Measurements from ENCODE around the gene MRPL53.

The MRPL53 gene

DNA sequence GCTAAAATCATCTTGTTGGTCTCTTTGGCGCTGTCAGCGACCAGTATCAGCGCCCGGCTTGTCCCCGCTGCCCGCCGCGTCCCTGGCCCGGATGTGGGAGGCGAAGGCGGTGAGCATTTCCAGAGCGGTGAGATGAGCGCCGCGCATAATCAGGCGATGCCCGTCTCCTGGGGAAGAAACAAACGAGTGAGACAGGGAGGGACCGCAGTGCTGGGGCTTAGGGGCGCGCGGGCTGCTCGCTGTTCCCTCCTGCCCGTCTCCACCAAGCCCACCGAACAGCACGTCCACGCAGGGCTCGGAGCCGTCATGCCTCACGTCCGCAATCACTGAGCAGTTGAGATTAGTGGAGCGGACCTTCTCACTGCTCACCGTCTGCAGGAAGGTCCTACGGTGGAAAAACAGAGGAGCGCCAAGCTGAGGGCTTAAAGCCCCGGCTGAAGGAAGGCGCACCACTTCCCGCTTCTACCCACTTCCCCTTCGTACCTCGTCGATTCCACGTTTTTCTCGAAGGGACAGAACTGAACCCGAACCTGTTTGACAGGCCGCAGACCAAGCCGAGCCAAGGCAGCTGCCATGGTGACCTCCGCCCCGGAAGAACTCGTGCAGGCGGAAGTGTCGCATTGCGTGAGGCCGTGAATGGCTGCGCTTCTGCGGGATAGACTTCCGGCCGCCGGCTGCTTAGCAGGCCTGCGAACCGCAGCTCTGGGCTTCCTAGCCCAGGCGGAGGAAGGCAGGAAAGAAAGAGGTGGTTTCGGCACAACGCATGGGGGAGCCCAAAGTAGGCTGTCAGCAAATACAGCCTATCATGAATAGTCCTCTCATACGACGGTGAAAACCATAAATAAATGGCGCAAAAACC is at the start of gene MRPL53:
MRPL53 (minus strand) TSS at position 595 of the 859 bp plus-strand sequence; CDS start at position 575, 20 bp downstream.
- DNase-seq (ENCODE audit: low spot score) = peak; percentile 94

DNA sequence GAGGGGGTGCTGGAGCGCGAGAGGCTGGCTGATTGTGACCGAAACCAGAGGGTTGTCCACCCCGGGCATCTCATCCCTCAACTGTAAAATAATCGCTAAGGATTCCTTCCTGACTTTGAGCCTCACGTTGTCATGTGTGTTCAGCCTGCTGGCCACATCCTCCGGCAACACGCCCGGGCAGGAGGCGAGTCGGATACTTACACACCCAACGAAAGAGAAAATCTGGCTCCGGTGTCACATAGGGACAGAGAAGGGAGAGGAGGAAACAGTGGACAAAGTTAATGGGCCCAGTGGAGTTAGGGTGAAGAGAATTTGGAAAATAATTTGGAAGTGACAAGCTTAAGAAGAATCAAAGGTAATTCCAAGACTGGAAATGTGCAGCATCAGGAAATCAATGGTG is 44.2 kb upstream of the MRPL53 start:
- no peak for DNase-seq (ENCODE audit: low spot score)

DNA sequence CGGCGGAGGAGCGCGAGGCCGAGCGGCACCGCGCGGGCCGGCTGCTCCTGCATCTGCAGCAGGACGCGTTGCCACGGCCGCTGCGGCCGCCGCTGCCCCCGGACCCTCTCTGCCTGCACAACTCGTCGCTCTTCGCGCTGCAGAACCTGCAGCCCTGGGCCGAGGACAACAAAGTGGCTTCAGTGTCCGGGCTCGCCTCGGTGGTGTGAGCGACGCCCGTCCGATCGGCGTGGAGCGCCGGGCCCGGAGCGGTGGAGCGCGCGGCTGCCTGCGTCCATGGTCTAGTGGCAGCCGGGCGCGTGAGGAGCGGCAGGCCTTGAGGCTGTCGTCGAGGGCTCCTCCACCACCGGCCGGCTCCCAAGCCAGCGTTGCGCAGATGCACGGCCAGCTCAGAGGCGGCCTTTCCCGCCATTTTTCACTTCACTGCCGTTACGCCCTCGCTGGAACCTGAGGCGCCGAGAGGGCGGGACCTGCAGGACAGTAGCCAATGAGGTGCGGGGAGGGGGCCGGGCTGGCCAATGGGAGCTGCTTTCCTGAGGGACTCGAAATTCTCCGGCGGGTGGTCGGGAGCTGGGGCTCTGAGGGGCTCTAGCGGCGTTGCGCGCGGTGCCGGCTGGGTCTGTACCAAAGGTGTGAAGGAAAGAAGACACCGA is 43.6 kb upstream of the MRPL53 start:
- no peak for DNase-seq (ENCODE audit: low spot score)

DNA sequence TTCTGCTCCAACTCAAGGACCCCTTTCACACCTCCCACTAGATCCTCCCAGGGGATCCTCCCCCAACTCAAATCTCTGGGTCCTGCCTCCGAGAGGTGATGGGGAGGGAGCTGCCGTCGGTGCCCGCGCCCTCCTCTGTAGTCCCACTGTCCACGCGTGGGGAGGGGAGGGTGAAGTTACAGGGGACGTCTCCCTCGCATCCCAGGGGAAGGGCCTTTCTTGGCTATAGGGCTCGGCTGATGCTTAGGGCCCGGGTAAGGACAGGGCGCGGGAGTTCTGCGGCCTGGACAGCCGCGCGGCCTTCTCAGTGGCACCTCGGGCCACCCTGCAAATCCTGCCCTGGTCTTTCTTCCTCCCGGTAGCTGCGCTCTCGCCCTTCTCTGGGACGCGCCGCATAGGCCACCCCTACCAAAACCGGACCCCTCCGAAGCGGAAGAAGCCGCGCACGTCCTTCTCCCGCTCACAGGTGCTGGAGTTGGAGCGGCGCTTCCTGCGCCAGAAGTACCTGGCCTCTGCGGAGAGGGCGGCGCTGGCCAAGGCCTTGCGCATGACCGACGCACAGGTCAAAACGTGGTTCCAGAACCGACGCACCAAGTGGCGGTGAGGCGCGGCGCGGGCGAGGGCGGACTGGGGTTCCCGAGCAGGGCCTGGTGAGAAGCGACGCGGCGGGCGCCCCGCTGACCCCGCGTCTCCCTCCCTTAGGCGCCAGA is 42.9 kb upstream of the MRPL53 start:
- no peak for DNase-seq (ENCODE audit: low spot score)

- DNase-seq (ENCODE audit: low spot score) = no peak
Measured at GRCh38 chr2:74514368-74515270, 42.1 kb upstream of the MRPL53 start, which contains the start of gene TLX2. TLX2 (plus strand) TSS chr2:74514450; CDS start chr2:74514807, 357 bp downstream.

GRCh38 chr2:74513605-74514367 is 41.3 kb upstream of the MRPL53 start:
- DNase-seq (ENCODE audit: low spot score) = no peak

DNA sequence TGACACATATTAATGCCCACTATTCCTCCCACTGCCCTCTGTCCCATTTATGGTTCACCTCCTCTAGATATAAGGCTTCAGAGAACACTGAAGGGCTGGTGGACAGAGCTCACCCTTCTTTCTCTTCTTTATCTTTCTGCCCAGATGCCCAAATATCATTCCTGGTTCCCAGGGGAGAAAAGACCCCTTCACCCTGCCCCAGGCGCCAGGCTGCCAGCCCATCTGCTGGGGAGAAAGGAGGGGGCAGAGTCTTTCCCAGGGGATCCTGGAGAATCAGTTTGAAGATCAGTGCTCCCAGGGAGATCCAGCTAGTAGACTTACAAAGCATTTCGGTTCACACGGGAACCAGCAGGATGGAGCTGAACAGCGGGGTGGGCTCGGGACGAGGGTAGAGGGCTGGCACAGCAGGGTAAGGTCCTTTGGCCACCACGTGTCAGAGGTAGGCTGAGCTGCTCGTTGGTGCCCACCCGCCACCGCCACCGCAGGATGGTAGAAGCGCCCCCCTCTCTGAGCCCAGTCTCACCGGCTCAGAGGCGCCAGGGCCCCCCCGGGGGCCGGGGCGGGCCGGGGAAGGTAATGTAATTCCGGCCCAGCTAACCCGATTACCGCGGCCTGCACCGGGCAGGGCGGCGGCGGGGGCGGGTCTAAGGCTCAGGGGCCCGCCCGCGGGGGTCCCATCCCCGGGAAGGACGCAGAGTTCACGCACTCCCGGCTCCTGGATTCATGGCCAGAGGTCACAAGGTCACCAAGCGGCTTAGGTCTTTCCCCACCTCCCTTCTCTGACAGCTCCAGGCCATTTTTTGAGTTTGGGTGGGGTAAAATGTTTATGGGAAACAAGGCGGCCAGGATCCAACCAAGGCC is 40.5 kb upstream of the MRPL53 start:
- DNase-seq (ENCODE audit: low spot score) = no peak

- no peak for DNase-seq (ENCODE audit: low spot score)
Measured at GRCh38 chr2:74511104-74511989, 38.9 kb upstream of the MRPL53 start.

DNA sequence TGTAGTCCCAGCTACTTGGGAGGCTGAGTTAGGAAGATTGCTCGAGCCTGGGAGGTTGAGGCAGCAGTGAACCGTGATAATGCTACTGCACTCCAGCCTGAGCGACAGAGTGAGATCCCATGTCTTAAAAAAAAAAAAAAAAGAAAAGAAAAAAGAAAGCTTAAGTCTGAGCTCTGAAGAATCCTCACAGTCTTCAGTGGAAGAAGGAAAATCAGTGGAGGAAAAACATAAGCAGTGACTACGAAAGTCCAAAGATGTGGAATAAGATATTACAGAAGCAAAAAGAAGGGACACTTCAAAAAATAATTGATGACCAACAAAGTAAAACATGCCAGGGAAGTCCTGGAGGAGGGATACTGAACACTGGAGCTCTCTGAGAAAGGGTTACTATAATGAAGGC is 37.8 kb upstream of the MRPL53 start:
- no peak for DNase-seq (ENCODE audit: low spot score)

DNA sequence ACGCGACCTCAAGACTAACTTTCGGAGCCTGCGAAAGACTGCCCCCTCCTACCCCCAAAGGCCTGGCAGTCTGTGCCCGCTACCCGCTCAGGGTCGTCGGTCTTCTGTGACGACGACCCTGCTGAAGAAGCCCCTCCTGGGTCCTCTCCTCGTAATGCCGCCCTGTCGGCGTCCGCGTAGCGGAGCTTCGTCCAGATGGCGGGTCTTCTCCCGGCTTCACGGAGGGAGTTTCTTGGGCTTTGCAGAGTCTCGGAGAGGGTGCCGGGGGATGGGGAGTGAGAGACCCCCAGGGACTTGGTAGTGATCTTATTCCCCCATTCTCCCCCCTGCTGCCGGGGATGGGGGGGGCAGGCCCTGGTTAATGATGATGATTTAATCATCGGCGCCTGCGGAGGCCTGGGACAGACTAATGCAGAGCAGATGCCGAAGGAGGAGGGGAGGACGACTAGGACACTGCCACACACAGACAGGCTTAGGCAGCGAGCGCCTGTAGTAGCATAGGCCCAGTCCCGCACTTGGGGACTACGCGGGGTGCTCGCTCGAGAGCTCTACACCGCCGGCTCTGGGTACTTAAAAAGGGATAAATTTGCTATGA is 35.5 kb upstream of the MRPL53 start:
- peak; percentile 66 for DNase-seq (ENCODE audit: low spot score)

DNA sequence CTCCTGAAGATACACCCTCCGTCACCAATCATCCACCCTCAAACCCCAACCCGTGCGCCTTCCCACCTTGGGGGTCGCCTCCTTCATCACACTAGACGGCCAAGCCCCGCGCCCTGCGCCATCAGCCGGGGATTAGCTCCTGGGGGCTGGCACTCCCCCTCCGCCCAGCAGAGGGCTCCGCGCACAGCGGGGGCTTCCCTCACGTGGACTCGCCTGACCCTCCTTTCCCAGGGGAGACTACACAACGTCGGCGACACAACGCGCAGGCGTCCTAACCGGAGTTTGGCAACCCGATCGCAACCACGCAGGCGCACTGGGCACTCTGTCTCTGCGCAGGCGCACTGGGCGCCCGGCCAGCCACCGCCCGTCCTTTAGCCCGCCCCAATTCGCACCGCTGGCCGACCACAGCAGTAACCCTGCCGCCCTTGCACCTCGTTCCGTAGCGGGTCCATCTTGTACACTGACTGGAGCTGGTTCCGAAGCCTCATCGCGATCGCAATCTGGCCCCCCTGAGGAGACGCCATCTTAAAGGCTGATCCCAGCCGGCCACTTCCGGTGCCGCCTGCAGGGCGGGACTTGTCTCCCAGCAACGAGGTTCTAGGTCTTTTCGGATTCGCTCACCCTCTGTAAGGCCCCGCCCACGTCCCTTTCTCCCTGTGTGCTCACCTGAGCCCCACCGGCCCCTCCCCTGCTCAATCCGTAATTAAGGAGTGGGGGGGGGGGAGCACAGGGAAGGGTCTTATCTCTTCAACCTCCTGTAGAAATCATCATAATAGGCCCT is 34.9 kb upstream of the MRPL53 start, which contains the start of gene PCGF1:
PCGF1 (minus strand) TSS at position 551 of the 781 bp plus-strand sequence; CDS start at position 524, 27 bp downstream.
- peak; percentile 99 for DNase-seq (ENCODE audit: low spot score)

DNA sequence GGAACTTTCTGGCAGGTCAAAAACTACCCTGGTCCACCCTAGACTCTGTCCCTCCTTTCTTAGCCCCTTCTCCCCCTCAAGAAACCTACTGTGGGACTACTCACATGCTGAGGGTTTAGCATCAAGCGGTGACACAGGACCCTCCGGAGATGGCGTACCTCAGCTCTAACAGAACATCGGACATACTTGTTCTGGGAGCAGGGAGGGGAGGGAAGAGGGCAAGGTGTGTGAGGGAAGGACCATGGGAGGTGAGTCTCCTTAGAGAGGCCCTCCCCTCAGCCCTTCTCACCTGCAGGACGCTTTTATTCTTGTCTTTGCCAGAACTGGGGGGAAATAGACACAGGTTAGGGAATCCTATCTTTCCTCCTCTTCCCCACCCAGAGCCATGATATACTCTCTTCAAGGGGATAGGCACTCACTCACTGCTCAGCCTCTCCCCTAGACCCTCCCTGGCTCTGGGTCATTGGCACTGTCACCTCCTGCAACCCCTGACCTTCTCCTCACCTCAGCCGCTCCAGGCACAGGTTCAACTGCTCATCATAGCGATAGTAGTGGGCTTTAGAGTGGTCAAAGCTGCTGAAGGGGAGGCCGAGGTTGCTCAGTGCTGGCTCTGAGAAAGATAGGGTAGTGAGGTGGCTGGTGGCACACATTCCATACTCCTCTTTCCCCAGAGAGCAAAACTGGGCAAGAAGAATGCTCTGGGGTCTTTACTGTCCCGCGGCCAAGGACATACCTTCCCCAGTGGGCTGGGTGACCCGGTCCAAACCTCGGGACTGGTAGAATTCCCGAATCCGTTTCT is 33.2 kb upstream of the MRPL53 start:
- no peak for DNase-seq (ENCODE audit: low spot score)

GRCh38 chr2:74504591-74504990 is 32.1 kb upstream of the MRPL53 start:
- DNase-seq (ENCODE audit: low spot score) = no peak

DNA sequence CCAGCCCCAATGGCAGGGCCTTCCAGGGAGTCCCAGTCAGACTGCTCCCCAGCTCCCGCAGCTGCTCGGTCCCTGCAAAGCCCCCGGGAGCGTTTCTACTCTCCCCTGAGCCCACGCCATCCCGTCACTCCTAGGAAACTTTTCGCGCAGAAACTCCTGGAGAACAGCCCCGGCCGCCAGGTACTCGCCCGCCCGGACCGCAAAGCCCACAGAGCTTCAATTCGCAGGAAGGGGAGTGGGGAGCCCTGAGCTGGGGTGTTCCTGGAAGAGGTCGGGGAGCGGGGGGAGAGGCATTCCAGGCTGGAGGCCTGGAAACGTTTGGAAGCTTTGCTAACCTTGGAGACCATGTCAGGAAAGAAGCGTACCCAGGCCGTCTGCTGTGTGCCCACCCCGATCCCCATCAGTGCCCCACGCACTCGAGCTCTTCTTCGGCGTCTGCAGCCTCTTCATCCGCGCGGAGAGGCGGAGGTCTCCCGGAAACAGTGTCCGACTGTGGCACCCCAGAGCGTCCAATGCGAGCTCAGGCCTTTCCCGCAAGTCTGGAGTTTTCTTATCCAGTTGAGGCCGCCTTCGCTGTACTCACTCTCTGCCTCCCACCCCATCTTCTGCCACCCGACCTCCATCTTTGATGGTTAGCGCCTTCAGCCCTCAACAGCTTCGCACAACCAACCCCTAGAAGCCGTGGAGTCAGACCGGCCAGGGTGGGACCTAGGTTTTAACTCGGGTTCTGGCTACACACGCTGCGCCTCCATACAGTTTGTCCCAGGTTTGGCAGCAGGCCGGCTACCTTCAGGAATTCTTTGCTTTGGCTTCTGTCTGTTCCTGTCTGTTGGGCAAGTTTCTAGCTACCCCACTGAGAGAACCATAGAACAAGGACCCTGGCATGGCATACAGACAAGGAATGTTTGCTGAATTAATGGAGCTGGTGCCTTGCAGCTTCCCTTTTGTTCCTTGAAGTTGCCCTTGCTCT is 31.3 kb upstream of the MRPL53 start:
- DNase-seq (ENCODE audit: low spot score) = no peak

DNA sequence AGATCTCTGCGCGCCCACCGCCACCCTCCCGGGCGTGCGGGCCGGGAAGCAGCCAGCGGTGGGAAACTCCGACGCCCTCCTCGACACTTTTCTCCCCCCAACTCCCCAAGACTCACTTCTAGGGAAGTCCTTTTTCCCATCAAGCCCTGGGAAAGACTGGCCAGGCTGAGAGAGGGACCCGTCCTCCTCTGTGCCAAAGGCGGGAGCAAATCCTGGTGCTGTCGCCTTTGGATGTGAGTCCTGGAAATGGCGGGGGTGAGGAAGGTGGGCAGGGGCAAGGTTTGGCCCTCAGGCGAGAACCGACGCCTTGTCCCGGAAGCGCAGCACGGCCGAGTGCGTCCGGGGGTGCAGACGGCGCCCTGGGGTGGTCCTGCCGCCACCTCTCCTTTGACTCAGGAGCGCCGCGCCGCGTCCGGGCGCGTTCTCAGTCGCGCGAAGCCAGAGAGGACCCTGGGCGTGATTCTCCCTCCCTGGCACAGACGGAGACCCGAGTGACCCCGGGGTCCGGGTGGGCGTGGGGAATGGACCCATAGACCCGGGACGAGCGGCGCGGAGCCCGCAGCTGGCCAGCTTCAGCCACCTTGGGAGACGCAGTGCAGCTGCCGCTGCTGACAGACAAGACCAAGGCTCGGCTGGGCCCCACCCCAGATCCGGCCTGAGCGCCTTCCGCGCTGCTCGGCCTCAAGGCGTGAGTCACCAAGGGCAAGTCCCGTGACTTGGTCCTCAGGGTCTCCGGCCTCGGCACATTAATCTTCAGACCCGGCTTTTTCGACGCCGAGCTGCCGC is 30.4 kb upstream of the MRPL53 start:
- DNase-seq (ENCODE audit: low spot score) = peak; percentile 72

All from SW480 (cell line).